ENCODE data around the gene ARVCF.
A peak's percentile ranks its signal among the peaks of the same experiment; 100 is the strongest.

The ARVCF gene

DNA sequence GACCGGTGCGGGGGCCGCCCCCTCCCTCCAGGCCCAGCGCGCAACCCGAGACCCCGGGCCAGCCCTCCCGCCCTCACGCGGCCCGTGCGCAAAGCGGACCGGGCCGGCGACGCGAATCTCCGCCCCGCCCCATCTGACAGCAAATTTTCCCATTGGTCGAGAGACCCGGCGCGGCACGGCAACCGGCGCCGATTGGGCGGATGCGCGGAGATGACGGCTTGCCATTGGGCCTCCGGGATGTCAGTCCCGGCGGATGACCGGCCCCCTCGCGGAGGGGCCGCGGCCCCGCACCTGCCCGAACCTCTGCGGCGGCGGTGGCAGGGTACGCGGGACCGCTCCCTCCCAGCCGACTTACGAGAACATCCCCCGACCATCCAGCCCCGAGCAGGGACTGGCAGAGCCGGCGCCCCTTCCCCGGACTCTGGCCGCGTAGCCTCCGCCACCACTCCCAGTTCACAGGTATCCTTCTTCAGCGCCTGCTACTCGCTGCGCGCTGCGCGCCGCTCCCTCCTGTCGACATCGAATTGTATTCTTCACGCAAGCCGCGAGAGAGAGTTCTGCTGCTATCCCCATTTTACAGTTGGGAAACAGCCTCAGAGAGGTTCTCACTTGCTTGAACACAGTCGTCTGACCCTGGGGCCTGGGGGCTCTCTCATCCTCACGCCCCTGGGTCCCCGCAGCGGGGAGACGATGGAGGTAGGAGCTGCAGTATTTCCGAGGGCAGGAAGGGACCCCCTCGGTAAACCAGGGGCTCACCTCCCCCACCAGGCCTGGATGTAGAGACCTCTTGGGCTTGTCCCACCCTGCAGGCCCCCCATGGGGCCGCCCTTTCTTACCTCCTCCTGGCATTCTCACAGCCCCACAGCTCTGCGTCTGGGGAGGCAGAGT, at the start of gene ARVCF:
Gene ARVCF (minus strand): TSS at position 90 of the 888 bp plus-strand sequence. CDS start 26,029 bp downstream, outside the sequence.
- DNase-seq = peak; percentile 88

DNA sequence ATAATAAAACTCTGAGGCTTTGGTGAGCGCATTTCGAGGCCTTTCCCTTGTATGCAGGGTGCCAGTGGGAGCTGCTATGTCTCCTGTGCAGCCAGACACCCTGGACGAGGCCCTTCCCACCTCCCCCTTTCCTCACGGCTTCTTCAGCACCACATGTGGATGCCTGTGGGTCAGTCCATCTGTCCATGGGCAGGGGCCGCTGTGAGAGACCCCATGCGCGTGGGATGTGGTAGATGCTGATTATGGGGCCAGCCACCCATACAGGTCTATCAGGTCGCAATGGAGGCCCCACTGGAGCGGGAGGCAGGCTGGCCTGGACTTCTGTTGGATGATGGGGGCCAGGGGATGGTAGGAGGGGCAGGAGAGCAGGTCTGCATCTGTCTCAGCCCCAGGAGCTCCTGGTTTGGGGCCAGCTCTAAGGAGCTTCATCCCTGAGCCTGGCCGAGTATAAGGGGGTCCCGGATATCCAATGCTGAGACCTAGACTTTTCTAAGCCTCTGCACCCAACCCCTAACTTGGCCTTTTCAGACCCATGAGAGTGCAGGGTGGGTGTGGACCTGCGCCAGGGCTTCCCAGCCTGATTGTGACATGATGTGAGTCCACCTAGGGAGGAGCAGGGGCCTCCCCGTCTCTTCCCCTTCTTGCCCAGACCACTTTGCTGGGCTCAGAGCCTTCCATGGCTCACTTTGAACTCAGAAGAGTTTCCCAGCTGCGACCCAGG, 49.4 kb upstream of the ARVCF start:
- DNase-seq = no peak

GRCh38 chr22:20064545-20065262, 48.1 kb upstream of the ARVCF start:
- DNase-seq = no peak

DNA sequence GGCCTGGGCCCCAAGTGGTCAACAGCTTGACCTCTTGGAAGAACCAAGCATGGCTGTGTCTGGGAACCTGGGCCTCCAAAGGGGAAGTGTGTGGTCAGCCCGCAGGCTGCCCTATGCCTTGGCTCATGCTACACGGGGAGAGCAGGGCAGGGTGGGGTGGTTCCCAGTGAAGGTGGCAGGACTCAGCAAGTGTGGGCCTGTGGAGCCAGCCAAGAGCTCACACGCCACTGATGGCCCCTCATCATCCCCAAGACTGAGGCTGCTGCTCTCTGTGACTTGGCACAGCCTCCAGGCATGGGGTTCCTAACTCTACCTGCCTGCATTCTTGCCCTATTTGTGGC, 47.5 kb upstream of the ARVCF start:
- no peak for DNase-seq

DNA sequence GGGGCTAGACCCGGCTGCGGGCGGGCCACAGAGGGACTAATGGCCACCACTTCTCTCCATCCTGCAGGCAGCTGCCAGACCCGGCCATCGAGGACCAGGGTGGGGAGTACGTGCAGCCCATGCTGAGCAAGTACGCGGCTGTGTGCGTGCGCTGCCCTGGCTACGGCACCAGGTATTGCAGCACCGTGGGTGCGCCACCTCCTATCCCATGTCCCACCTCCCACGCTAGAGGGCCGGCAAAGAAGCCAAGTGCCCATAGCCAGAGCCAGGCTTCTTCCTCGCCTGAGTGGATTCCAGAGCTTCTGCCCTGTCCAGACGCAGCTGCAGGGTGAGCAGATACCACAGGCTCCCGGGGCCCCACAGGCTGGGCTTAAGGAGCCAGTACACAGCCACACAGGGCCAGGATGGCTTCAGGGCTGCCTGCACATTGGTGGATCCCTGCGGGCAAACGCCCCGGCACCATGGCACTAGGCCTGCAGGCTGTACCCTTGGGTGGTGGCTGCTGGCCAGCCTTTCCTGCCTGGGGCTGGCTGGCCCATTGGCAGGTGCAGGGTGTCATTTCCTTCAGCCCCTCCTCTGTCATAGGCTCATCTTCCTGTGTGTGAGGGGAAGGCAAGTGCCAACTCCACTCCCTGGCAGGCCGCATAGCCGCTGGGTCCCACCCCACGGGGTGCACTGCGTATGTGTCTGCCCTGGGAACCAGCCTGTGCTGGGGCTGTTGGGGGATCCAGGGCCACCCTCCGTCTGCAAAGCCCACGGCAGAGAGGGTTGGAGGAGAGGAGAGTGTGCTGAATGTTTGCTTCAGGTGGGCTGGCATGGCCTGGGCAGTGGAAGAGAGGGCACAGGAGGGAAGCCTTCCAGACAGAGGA, 46.9 kb upstream of the ARVCF start:
- DNase-seq = no peak

GRCh38 chr22:20062766-20063083, 46.1 kb upstream of the ARVCF start:
- DNase-seq = peak; percentile 33

DNA sequence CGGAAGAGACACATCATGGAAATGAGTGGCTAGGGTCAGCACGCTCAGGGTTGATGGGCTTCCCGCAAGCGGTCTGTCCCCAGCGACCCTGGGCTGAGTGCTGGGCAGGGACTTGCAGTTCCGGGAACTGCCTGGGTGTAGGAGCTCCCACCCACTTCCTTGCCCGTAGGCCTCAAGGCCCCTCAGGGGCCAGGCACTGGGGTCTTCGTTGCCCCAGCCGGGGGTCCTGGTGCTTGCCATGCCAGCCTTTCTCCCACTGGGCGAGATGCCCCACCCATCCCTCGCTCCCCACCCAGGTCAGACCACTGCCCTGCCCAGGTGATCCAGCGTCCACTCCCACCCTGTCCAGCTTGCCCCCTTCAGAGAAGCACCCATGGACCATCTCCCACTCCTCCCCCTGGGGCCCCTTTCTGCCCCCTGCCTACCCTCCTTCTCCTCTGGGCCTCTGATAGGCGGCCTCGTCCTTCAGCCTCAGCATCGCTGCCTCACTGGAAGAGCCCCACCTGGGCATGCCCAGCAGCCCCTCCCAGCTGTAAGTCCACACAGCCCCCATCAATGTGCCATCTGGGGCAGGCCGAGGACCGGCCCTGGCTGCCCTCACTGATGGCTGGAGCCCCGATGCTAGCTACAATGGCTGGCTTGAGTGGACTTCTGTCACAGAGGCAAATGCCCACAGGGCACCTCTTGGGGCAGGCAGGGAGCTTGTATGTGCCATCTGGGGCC, 45.6 kb upstream of the ARVCF start:
- DNase-seq = no peak

- DNase-seq = peak; percentile 5
These were observed 44.8 kb upstream of the ARVCF start for GRCh38 chr22:20061481-20061861.

GRCh38 chr22:20060700-20061480, 44.3 kb upstream of the ARVCF start:
- no peak for DNase-seq

GRCh38 chr22:20058989-20059770, 42.6 kb upstream of the ARVCF start:
- DNase-seq = no peak

DNA sequence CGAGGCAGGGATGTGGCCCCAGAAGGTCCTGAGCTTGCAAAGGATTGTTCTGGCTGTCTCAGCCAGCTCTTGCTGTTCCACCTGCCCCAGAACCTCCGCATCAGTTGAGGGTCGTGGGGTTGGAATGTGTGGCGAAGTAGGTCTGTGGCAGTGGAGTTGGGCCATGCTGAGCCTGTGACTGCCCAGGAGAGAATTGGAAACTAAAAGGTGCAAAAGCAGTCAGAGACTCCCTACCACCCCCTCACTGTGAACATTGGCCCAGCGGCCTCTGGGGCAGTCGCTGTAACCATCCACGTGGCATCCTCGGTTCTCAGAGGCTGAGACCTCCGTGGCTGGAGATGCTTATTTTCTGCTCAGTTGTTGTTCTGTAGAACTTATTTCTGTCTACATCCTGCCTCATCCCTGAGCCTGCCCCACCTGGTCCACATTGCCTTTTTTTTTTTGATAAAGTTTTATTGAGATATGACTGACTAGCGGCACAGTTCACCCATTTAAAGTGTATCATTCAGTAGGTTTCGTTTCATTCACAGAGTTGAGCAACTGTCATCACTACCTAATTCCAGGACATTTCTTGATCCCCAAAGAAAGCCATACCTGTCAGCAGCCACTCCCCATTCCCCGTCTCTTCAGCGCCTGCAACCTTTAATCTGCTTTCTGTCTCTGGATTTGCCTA, 41.1 kb upstream of the ARVCF start:
- DNase-seq = no peak

- DNase-seq = no peak
These were observed 40.2 kb upstream of the ARVCF start for GRCh38 chr22:20056696-20057386.

- no peak for DNase-seq
These were observed 39.5 kb upstream of the ARVCF start for GRCh38 chr22:20056161-20056560.

DNA sequence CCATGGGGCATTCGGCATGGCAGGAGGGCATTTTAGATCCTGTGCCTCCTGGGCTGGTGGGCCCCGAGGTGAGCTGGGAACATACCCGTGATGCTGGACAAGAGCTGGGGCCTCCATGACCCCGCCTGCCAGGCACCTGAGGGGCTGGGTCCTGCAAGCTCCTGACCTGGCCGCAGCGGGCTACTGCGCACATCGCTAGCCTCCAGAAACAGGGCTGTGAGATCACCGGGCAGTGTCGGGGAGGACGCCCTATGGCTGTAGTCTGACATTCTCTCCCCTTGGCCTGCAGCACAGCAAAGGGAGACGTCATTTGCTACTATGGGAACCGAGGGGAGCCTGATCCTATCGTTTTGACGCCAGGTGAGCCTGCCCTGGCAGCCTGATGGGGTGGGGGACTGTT, 39.0 kb upstream of the ARVCF start:
- no peak for DNase-seq

- no peak for DNase-seq
These were observed 38.5 kb upstream of the ARVCF start for GRCh38 chr22:20055144-20055543.

DNA sequence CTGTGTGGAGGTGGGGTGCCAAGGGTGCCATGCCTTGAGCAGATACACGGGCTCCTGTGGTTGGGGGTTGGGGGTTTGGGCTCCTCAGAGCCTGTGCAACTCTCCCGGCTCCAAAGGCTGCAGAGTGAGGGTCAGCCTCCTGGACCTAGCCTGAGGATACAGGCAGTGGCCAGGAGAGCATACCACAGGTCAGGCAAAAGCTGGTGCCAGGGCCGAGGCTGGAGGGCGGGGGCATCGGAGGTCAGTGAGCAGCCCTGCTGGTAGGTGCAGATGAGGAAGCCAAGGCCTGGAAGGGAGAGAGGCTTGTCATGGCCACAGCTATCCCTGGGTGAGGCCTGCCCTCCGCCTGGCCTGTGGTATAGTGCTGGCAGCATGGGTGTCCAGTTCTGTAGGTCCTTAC, 37.9 kb upstream of the ARVCF start:
- no peak for DNase-seq

DNA sequence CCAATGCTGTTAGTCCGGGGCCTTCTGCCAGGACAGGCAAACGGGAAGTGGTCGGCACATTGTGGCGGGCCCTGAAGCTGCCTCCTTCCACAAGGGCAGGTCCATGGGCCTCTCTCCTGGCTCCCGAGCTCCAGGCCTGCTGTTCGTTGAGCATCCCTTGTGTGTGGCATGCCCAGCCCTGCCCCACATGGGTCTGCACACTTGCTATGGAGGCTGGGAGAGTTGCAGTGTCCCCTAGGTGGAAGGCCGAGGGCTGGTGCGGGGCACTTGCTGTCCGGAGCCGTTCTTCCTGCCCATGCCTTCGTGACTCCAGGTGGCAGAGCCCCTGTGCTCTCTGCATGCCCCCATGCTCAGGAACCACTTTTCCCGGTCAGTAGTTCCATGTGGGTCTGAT, 37.4 kb upstream of the ARVCF start:
- DNase-seq = no peak

GRCh38 chr22:20053407-20054033, 36.9 kb upstream of the ARVCF start:
- no peak for DNase-seq
